GM15510 (cell line): ENCODE results near the gene FHAD1.

Experiments
- POLR2A ChIP-seq: IDR thresholded peaks from 3 replicates; pipeline ENCODE4 v1.6.1; 2011; ENCODE audit warnings: borderline replicate concordance; ENCODE audit not compliant: insufficient read length; ENCODE audit errors: extremely low read depth

The FHAD1 gene

GRCh38 chr1:15273274-15273673 lies 26.3 kb downstream of the FHAD1 start:
- no peak for TF ChIP-seq POLR2A

- no peak for TF ChIP-seq POLR2A
Measured at GRCh38 chr1:15275921-15276683, 29.1 kb downstream of the FHAD1 start.

GRCh38 chr1:15276691-15277446 lies 29.8 kb downstream of the FHAD1 start:
- TF ChIP-seq POLR2A: no peak

GRCh38 chr1:15277447-15277838 lies 30.4 kb downstream of the FHAD1 start:
- no peak for TF ChIP-seq POLR2A

GRCh38 chr1:15277933-15278332 lies 30.9 kb downstream of the FHAD1 start:
- TF ChIP-seq POLR2A: no peak

- TF ChIP-seq POLR2A: no peak
Measured at GRCh38 chr1:15279576-15280230, 32.7 kb downstream of the FHAD1 start.

- no peak for TF ChIP-seq POLR2A
Measured at GRCh38 chr1:15280416-15280815, 33.4 kb downstream of the FHAD1 start.

GRCh38 chr1:15282038-15282437 lies 35.0 kb downstream of the FHAD1 start:
- TF ChIP-seq POLR2A: no peak

GRCh38 chr1:15282810-15283474 lies 35.9 kb downstream of the FHAD1 start:
- TF ChIP-seq POLR2A: no peak

GRCh38 chr1:15283526-15283925 lies 36.5 kb downstream of the FHAD1 start:
- TF ChIP-seq POLR2A: no peak

GRCh38 chr1:15286452-15286851 lies 39.4 kb downstream of the FHAD1 start:
- no peak for TF ChIP-seq POLR2A

GRCh38 chr1:15287035-15287979 lies 40.3 kb downstream of the FHAD1 start:
- TF ChIP-seq POLR2A: no peak

- no peak for TF ChIP-seq POLR2A
Measured at GRCh38 chr1:15288173-15288926, 41.3 kb downstream of the FHAD1 start.

GRCh38 chr1:15289251-15289651 lies 42.2 kb downstream of the FHAD1 start:
- TF ChIP-seq POLR2A: no peak

GRCh38 chr1:15290382-15290781 lies 43.4 kb downstream of the FHAD1 start:
- TF ChIP-seq POLR2A: no peak
